ENCODE measurements around the gene DAB1.

DAB1 gene

DNA sequence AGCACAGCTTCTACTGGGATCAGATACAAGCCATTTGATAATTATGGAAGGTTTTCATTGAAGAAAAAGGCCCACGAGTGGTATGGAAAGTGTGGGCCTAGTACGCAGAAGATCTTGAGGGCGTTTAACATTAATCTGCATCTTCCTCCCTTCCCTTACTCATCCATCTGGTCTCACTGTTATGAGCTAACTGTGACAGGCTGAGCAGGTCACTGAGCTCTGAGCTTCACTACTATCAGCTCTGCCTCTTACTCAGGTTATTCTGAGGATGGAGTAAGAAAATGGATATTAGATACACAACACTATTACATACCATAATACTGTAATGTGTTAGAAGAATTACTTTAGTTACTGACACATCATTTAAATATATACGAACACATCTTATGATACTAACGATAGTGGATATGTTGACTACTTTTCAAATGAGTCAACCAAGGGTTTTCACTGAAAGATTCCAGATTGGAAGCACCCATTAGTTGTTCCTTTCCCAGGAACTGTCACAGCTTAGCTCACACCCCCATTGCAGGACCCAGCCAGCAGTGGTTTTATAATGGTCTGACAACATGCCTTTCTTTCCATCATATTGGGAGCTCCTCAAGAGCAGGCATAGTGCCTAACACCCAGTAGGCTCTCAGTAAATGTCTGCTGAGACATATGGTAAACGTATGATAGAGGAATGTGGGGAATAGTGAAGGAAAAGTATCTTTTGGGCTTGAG lies 360.3 kb downstream of the DAB1 start:
- TF ChIP-seq, protein P1, sequence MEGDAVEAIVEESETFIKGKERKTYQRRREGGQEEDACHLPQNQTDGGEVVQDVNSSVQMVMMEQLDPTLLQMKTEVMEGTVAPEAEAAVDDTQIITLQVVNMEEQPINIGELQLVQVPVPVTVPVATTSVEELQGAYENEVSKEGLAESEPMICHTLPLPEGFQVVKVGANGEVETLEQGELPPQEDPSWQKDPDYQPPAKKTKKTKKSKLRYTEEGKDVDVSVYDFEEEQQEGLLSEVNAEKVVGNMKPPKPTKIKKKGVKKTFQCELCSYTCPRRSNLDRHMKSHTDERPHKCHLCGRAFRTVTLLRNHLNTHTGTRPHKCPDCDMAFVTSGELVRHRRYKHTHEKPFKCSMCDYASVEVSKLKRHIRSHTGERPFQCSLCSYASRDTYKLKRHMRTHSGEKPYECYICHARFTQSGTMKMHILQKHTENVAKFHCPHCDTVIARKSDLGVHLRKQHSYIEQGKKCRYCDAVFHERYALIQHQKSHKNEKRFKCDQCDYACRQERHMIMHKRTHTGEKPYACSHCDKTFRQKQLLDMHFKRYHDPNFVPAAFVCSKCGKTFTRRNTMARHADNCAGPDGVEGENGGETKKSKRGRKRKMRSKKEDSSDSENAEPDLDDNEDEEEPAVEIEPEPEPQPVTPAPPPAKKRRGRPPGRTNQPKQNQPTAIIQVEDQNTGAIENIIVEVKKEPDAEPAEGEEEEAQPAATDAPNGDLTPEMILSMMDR (IDR thresholded peaks at IDR 0.05; ENCODE audit: control insufficient read depth, extremely low read depth, insufficient read depth): no peak
- no peak for DNase-seq (ENCODE audit: low read depth)
- H3K4me3 ChIP-seq (ENCODE audit: low read depth, low read length): no peak overlapping the region

DNA sequence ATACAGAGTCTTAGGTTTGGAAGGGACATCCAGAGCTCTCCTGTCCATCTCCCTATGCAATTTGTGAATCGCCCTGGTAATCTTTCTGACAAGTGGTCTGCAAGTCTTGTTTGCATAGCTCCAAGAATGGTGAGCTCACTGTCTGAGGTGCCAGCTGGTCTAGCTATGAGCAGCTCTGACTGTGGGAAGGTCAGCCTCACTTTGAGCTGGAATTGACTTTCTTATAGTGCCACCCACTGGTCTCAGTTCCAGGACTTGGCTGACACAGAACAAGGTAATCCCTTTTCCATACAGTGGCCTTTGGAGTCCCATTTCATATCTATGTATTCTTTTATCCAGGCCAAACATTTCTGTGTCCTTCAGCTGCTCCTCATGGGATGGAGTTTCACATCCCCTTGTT lies 362.5 kb downstream of the DAB1 start:
- TF ChIP-seq, protein P1 (IDR thresholded peaks at IDR 0.05; ENCODE audit: control insufficient read depth, extremely low read depth, insufficient read depth): peak; percentile 43
- no peak overlapping the region for H3K4me3 ChIP-seq (ENCODE audit: low read depth, low read length)
- DNase-seq (ENCODE audit: low read depth): no peak

DNA sequence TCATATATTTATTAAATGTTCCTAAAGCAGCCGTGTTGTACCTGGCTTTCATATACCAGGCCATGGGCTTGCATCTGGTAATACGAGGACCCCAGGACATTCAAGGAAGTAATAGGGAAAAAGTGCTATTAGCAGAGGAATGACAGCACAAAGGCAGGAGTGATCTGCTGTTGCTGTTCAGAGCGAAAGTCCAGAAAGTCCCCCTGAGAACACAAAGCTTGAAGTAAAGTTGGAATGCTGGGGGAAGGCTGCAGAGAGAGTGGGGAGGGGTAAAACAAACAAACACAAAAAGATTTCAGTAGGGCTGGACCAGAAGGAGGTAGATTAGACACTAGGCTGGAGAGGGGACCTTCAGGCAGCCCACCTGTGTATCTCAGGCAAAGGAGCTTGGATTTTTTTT lies 363.4 kb downstream of the DAB1 start:
- TF ChIP-seq, protein P1 (IDR thresholded peaks at IDR 0.05; ENCODE audit: control insufficient read depth, extremely low read depth, insufficient read depth): no peak
- H3K4me3 ChIP-seq (ENCODE audit: low read depth, low read length): no peak overlapping the region
- no peak for DNase-seq (ENCODE audit: low read depth)

DNA sequence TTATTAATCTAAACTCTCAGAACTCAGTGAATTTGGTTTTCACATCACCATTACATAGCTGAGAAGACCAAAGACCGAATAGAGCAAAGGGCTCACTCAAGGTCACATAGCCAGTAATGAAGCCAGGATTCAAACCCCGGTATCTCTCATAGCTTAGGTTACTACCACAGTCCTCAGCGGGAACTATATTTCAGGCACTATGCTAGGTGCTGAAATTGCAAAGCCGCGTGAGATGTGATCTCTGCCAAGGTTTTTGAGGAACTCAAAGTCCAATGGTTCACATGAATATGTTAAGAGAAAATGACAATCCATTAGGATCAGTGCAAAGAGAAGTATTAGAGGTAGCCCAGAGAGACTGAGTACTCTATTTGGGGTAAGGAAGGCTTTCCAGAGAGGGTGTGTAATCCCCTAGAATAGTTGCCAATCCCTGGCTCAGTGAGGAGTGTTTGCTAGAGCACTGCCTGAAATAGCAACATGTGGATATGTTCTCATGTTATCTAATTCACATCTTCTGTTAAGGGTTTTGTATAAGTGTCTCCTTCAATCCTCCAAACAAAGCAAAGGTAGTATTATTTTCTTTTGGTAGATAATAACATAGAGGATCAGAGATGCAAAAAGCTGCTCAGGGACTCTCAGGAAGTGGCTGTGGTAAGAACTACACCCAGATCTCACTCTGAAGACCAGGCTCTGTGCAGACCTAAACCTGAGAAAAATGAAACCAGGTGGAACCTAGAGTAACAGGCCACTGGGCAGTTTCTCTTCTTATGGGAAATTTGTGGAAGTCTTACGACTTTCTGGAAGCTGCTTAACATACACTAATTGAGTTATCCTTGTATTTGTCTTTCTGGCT lies 365.0 kb downstream of the DAB1 start:
- TF ChIP-seq, protein P1 (IDR thresholded peaks at IDR 0.05; ENCODE audit: control insufficient read depth, extremely low read depth, insufficient read depth): no peak
- DNase-seq (ENCODE audit: low read depth): no peak
- H3K4me3 ChIP-seq (ENCODE audit: low read depth, low read length): no peak overlapping the region

DNA sequence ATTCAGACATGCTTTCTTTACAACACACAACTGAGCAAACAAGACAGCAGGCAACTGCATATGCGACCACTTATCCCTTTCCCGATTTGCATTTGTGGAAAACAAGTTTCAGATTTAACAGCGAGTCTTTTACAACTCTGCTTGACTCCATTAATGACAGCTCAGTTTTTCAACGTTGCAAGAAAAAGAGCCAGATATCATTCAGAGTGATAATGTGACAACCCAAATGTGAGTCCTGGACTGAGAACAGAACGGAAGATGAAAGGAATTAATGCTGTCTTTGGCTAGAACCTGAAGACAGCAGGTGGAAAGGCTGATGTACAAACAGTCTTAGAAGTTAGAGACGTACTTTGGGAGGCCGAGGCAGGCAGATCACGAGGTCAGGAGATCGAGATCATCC lies 375.0 kb downstream of the DAB1 start:
- no peak overlapping the region for H3K4me3 ChIP-seq (ENCODE audit: low read depth, low read length)
- DNase-seq (ENCODE audit: low read depth): no peak
- TF ChIP-seq, protein P1 (IDR thresholded peaks at IDR 0.05; ENCODE audit: control insufficient read depth, extremely low read depth, insufficient read depth): no peak

DNA sequence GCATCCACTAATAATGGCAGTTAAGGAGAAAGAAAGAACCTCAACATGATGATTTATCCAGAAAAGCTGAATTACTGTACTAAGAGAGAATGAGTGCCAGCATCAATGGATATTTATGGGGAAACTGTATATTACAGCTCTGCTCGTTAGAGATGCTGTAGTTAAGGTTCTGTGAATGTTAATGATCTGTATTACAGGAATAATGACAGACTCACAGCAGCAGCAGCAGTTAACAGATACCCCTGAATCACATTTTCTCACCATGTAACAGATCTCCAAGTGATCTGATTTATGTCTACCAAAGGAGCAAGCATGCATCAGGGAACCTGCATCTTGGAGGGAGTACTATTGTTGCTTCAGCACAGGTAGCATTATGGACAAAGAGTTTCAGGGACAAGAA lies 377.4 kb downstream of the DAB1 start:
- TF ChIP-seq, protein P1 (IDR thresholded peaks at IDR 0.05; ENCODE audit: control insufficient read depth, extremely low read depth, insufficient read depth): no peak
- H3K4me3 ChIP-seq (ENCODE audit: low read depth, low read length): no peak overlapping the region
- DNase-seq (ENCODE audit: low read depth): no peak

Measured in LNCaP clone FGC (cell line).